ENCODE data around the gene IL17D.

DNA sequence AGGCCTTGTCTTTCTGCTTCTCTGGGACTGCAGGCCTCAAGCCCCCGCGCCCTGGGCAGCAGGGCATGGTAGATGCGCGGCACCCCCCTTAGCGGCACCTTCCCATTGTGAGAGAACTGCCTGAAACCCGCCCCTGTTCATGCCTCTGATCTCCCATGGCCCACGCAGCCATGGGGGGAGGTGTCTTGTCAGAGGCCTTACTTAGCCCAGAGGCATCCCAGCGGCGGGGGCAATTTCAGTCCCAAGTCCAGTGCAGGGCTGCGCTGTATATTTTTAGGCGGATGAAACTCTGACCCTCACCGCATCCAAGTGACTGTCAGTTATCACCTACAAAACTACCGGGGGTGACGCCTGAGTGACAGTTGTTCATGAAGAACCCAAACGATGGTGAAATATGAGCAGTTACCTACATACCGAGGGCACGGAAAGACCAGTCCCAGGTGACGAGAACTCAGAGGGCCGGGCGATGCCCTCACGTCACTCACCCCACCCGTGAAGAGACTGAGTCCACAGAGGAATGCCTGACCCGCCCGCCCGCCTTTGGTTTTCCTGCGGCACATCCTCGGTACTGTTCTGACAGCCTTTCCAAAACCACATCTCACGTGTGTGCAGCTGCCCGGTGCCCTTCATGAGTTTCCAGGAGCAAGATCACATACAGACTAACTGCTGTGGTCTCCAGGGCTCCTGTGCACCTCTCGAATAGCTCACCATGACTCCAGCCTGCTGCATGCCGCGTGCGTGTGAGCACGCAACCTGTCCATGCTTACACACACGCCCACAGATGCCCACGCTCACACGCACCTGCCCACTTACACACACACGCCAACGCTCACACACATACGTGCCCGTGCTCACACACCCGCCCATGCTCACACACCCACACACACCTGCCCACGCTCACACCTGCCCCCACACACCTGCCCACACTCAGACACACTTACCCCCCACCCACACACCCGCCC, 14.4 kb downstream of the IL17D start:
- TF ChIP-seq, protein P1, sequence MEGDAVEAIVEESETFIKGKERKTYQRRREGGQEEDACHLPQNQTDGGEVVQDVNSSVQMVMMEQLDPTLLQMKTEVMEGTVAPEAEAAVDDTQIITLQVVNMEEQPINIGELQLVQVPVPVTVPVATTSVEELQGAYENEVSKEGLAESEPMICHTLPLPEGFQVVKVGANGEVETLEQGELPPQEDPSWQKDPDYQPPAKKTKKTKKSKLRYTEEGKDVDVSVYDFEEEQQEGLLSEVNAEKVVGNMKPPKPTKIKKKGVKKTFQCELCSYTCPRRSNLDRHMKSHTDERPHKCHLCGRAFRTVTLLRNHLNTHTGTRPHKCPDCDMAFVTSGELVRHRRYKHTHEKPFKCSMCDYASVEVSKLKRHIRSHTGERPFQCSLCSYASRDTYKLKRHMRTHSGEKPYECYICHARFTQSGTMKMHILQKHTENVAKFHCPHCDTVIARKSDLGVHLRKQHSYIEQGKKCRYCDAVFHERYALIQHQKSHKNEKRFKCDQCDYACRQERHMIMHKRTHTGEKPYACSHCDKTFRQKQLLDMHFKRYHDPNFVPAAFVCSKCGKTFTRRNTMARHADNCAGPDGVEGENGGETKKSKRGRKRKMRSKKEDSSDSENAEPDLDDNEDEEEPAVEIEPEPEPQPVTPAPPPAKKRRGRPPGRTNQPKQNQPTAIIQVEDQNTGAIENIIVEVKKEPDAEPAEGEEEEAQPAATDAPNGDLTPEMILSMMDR (IDR thresholded peaks at IDR 0.05): no peak
- TF ChIP-seq POLR2A (IDR thresholded peaks at IDR 0.05): no peak
